Measurements from ENCODE around the gene ZMAT5. TPM values are rescaled to one million over a fixed set of nuclear protein-coding genes. Genes with fewer than 3 reads are reported as not detected.

Gene ZMAT5
- polyA plus RNA-seq, 2 donors = 20.3 to 31.2 TPM

DNA sequence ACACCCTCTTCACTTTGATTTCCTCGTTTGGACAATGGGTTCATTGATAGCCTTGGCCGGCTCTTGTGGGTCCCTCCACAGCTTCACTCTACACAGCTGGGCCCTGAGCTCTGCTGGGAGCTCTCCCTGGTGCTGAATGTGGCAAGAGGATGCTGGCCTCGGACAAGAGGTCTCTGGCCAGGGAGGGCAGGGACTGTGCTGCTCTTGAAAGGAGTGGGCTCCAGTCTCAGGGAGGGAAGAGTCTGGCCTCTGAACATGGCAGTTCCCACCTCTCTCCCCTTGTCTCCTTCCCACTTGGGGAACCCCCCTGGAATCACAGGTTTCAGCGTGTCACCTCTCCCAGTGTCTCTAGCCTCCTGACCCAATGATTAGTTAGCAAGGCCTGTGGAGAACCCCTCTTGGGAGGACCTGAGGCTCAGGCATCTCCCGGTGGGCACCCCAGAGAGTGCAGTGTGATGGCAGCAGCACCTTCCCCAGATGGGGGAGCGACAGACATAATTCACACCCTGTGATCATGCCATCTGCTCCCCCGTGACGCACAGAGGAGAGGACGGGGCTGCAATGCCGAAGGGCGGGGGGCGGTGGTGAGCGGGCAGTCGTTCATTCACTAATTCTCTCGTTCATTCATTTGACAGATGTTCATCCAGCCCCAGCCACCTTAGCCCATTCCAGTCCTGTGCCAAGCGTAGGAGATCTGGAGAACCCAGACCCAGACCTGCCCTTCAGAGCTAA, 49.8 kb downstream of the ZMAT5 start:
- Histone ChIP-seq H3K36me3 (ENCODE audit: control insufficient read depth in 2 of 2, insufficient read depth in 2 of 2, low read length in 1 of 2) (no peaks in the 10 kb centered on the region), H3K27ac (ENCODE audit: low read depth in 2 of 2, low read length in 1 of 2) (no peak overlapping the region), H3K4me1 (ENCODE audit: control insufficient read depth in 2 of 2, insufficient read depth in 2 of 2, low read length in 1 of 2) (peaks cover 0 to 9% of the 10 kb centered on the region in 2 donors), H3K4me3 (ENCODE audit: low read depth in 1 of 2, low read length in 2 of 2) (no peak overlapping the region), H3K27me3 (ENCODE audit: control insufficient read depth in 1 of 2, insufficient read depth in 2 of 2, low read length in 2 of 2) (peaks cover 0 to 14% of the 10 kb centered on the region in 2 donors), H3K9me3 (ENCODE audit: control insufficient read depth in 2 of 2, insufficient read depth in 1 of 2, low read depth in 1 of 2, low read length in 1 of 2) (no peaks in the 10 kb centered on the region)
- WGBS, 2 donors = 69 to 71% methylated on average over 16 of the region's 16 CpGs

DNA sequence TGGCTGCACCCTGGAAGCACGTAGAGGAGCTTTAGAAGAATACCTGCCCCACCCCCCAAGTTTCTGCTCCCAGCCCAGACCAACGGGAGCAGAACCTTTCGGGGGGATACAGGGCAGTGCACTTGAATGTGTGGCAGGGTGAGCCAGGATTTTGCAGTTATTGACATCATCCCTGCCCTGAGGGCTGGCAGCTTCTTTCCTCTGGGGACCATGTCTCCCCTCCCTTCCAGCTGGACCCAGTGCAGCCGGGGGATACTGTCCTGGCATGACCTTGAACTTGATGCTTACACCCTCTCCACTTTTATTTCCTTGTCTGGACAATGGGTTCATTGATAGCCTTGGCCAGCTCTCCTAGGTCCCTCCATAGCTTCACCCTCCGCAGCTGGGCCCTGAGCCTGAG, 51.1 kb downstream of the ZMAT5 start:
- 61 to 77% methylated on average over 5 of the region's 5 CpGs for WGBS, 2 donors
- peaks cover 0 to 9% of the 10 kb centered on the region in 2 donors for H3K27me3 ChIP-seq (ENCODE audit: control insufficient read depth in 1 of 2, insufficient read depth in 2 of 2, low read length in 2 of 2)

DNA sequence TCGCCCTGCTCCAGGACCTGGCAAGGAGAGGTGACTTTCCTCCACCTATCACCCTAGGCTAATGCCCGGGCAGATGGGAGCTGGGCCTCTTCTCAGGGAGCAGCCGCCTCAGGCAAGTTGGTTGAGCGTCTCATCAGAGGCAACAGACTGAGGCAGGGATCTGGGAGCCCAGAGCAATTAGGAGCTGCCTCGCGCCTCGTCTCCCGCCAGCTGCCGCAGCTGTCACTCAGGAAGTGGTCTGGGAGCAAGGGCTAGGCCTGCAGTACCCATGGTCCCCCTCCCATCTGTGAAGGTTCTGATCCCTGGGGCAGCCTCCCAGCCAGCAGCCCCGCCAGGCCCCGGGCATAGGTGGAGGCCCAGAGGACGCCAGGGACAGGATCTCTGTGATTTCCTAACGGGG, 51.6 kb downstream of the ZMAT5 start:
- peaks cover 0 to 6% of the 10 kb centered on the region in 2 donors for H3K4me1 ChIP-seq (ENCODE audit: control insufficient read depth in 2 of 2, insufficient read depth in 2 of 2, low read length in 1 of 2)
- no peak overlapping the region for H3K4me3 ChIP-seq (ENCODE audit: low read depth in 1 of 2, low read length in 2 of 2)
- no peak overlapping the region for H3K27ac ChIP-seq (ENCODE audit: low read depth in 2 of 2, low read length in 1 of 2)
- H3K9me3 ChIP-seq (ENCODE audit: control insufficient read depth in 2 of 2, insufficient read depth in 1 of 2, low read depth in 1 of 2, low read length in 1 of 2) = no peaks in the 10 kb centered on the region
- peaks cover 0 to 4% of the 10 kb centered on the region in 2 donors for H3K27me3 ChIP-seq (ENCODE audit: control insufficient read depth in 1 of 2, insufficient read depth in 2 of 2, low read length in 2 of 2)
- no peaks in the 10 kb centered on the region for H3K36me3 ChIP-seq (ENCODE audit: control insufficient read depth in 2 of 2, insufficient read depth in 2 of 2, low read length in 1 of 2)
- WGBS, 2 donors = 59 to 63% methylated on average over 13 of the region's 13 CpGs

More for the DNA sequence above, 51.1 kb downstream of the ZMAT5 start:
- H3K4me1 ChIP-seq (ENCODE audit: control insufficient read depth in 2 of 2, insufficient read depth in 2 of 2, low read length in 1 of 2) = peaks cover 0 to 9% of the 10 kb centered on the region in 2 donors
- H3K9me3 ChIP-seq (ENCODE audit: control insufficient read depth in 2 of 2, insufficient read depth in 1 of 2, low read depth in 1 of 2, low read length in 1 of 2) = no peaks in the 10 kb centered on the region
- H3K4me3 ChIP-seq (ENCODE audit: low read depth in 1 of 2, low read length in 2 of 2) = no peak overlapping the region
- no peak overlapping the region for H3K27ac ChIP-seq (ENCODE audit: low read depth in 2 of 2, low read length in 1 of 2)
- no peaks in the 10 kb centered on the region for H3K36me3 ChIP-seq (ENCODE audit: control insufficient read depth in 2 of 2, insufficient read depth in 2 of 2, low read length in 1 of 2)

DNA sequence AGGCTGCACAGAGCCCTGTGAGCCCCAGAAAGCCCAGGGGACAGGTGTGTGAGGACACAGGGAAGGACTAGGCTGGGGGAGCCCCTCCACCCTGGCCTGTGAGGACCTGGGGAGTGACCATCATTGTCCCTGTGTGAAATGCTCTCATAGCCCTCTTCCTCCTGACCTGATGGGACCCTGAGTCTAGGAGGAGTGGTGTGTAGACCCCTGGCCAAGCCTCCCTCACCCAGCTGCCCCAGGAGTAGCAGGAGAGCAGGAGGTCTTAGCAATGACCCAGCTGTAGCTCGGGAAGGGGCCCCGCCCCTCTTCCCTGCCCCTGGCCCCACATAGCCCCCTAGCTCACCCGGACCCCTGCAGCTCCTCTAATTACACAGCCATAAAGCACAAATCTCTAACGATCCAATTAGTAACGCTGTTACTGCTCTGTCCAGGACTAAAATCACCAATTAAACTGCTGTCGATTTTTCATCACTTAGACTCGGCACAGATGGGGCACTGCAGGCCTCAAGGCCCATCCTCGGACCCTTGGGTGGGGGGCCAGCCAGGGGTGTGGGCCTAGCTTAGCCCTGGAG, 53.6 kb downstream of the ZMAT5 start:
- WGBS, 2 donors = 59 to 68% methylated on average over 8 of the region's 8 CpGs
- Histone ChIP-seq H3K27me3 (ENCODE audit: control insufficient read depth in 1 of 2, insufficient read depth in 2 of 2, low read length in 2 of 2) (no peaks in the 10 kb centered on the region), H3K27ac (ENCODE audit: low read depth in 2 of 2, low read length in 1 of 2) (no peak overlapping the region), H3K4me3 (ENCODE audit: low read depth in 1 of 2, low read length in 2 of 2) (no peak overlapping the region), H3K9me3 (ENCODE audit: control insufficient read depth in 2 of 2, insufficient read depth in 1 of 2, low read depth in 1 of 2, low read length in 1 of 2) (no peaks in the 10 kb centered on the region), H3K4me1 (ENCODE audit: control insufficient read depth in 2 of 2, insufficient read depth in 2 of 2, low read length in 1 of 2) (no peaks in the 10 kb centered on the region), H3K36me3 (ENCODE audit: control insufficient read depth in 2 of 2, insufficient read depth in 2 of 2, low read length in 1 of 2) (no peaks in the 10 kb centered on the region)

DNA sequence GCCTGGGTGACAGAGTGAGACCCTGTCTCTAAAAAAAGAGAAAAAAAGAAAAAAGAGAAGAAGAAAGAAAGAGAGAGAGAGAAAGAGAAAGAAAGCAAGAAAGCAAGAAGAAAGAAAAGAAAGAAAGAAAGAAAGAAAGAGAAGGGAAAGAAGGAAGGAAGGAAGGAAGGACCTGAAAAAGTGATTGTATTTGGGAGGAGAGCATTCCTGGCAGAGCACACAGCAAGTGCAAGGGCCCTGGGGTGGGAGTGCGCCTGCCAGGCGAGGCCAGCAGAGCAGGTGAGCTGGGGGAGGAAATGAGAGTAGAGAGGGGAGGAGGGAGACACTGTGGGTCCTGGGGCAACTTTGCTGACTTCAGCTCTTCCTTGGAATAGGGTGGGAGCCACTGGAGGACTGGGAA, 54.7 kb downstream of the ZMAT5 start:
- H3K4me3 ChIP-seq (ENCODE audit: low read depth in 1 of 2, low read length in 2 of 2) = no peak overlapping the region
- no peak overlapping the region for H3K27ac ChIP-seq (ENCODE audit: low read depth in 2 of 2, low read length in 1 of 2)
- H3K27me3 ChIP-seq (ENCODE audit: control insufficient read depth in 1 of 2, insufficient read depth in 2 of 2, low read length in 2 of 2) = no peaks in the 10 kb centered on the region
- H3K9me3 ChIP-seq (ENCODE audit: control insufficient read depth in 2 of 2, insufficient read depth in 1 of 2, low read depth in 1 of 2, low read length in 1 of 2) = no peaks in the 10 kb centered on the region
- no peaks in the 10 kb centered on the region for H3K36me3 ChIP-seq (ENCODE audit: control insufficient read depth in 2 of 2, insufficient read depth in 2 of 2, low read length in 1 of 2)
- no peaks in the 10 kb centered on the region for H3K4me1 ChIP-seq (ENCODE audit: control insufficient read depth in 2 of 2, insufficient read depth in 2 of 2, low read length in 1 of 2)
- 77 to 85% methylated on average over 2 of the region's 2 CpGs for WGBS, 2 donors

DNA sequence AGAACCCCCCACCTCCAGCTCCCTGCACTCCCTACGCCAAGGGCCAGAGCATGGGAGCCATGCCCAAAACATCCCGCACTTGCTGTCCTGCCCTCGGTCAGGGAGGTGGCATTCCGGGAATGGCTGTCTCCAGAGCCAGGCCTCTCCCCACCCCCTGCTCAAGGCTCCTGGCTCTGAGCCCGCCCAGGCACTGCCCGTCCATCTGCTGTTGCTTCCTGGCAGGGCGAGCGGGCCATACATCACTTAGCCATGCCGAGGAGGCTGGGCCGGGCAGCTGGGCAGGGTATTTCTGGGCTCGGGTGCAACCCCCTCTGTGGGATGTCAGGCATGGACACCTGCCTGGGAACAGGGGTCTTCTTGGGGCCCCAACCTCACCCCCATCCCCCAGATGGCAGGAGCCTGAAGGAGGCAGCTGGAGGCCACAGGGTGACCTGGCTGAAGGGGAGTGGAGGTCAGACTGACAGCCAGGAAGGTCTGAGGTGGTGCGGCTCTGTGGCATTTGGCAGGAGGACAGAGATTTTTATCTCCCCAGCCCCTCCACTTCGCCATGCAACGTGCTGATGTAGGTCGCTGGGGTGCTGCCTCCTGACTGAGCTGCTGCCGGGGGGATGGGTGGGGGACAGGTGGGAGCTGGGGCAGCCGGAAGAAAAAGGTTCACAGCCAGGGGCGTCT, 55.7 kb downstream of the ZMAT5 start:
- H3K36me3 ChIP-seq (ENCODE audit: control insufficient read depth in 2 of 2, insufficient read depth in 2 of 2, low read length in 1 of 2) = no peaks in the 10 kb centered on the region
- H3K4me3 ChIP-seq (ENCODE audit: low read depth in 1 of 2, low read length in 2 of 2) = no peak overlapping the region
- no peaks in the 10 kb centered on the region for H3K4me1 ChIP-seq (ENCODE audit: control insufficient read depth in 2 of 2, insufficient read depth in 2 of 2, low read length in 1 of 2)
- no peak overlapping the region for H3K27ac ChIP-seq (ENCODE audit: low read depth in 2 of 2, low read length in 1 of 2)
- 54 to 55% methylated on average over 18 of the region's 18 CpGs for WGBS, 2 donors
- H3K27me3 ChIP-seq (ENCODE audit: control insufficient read depth in 1 of 2, insufficient read depth in 2 of 2, low read length in 2 of 2) = no peaks in the 10 kb centered on the region
- no peaks in the 10 kb centered on the region for H3K9me3 ChIP-seq (ENCODE audit: control insufficient read depth in 2 of 2, insufficient read depth in 1 of 2, low read depth in 1 of 2, low read length in 1 of 2)

DNA sequence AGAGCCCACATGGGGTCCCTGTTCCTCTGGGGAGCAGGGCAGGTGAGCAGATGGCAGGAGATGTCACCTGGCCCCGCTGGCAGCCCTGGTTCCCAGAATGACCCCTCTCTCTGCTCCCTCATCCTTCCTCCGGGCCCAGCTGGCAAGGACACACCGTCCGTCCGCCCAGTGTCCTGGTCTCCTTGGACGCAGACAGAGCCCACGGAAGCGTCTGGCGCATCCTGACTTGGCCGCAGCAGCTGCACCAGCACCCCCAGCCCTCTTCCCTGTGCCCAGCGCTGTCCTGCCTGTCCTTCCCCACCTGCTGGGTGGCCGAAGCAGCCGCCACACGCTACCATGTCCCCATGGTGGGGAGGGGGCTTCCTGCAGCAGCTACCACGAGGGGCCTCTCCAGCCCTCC, 56.6 kb downstream of the ZMAT5 start:
- Histone ChIP-seq H3K9me3 (ENCODE audit: control insufficient read depth in 2 of 2, insufficient read depth in 1 of 2, low read depth in 1 of 2, low read length in 1 of 2) (no peaks in the 10 kb centered on the region), H3K4me3 (ENCODE audit: low read depth in 1 of 2, low read length in 2 of 2) (no peak overlapping the region), H3K27ac (ENCODE audit: low read depth in 2 of 2, low read length in 1 of 2) (no peak overlapping the region), H3K27me3 (ENCODE audit: control insufficient read depth in 1 of 2, insufficient read depth in 2 of 2, low read length in 2 of 2) (no peaks in the 10 kb centered on the region), H3K36me3 (ENCODE audit: control insufficient read depth in 2 of 2, insufficient read depth in 2 of 2, low read length in 1 of 2) (no peaks in the 10 kb centered on the region), H3K4me1 (ENCODE audit: control insufficient read depth in 2 of 2, insufficient read depth in 2 of 2, low read length in 1 of 2) (peaks cover 0 to under 1% of the 10 kb centered on the region in 2 donors)
- 82 to 86% methylated on average over 15 of the region's 15 CpGs for WGBS, 2 donors

DNA sequence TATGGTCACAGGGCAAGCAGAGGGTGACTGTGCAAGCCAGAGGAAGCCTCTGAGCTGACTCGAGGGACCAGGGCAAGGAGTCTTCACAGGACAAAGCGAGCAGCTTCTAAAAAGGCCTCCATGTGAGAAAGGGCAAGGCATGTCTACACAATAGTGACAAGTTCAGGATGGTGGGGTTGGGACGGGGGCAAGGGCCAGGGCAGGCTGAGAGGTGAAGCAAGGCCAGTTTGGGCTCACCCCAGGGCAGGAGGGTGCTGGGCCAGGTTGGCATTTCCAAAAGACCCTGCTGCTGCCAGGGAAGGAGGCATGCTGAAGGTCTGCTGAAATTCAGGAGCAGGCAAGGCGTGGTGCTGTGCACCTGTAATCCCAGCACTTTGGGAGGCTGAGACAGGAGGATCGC, 59.3 kb downstream of the ZMAT5 start:
- Histone ChIP-seq H3K9me3 (ENCODE audit: control insufficient read depth in 2 of 2, insufficient read depth in 1 of 2, low read depth in 1 of 2, low read length in 1 of 2) (no peaks in the 10 kb centered on the region), H3K4me1 (ENCODE audit: control insufficient read depth in 2 of 2, insufficient read depth in 2 of 2, low read length in 1 of 2) (peaks cover 0 to 4% of the 10 kb centered on the region in 2 donors), H3K36me3 (ENCODE audit: control insufficient read depth in 2 of 2, insufficient read depth in 2 of 2, low read length in 1 of 2) (no peaks in the 10 kb centered on the region), H3K27ac (ENCODE audit: low read depth in 2 of 2, low read length in 1 of 2) (no peak overlapping the region), H3K27me3 (ENCODE audit: control insufficient read depth in 1 of 2, insufficient read depth in 2 of 2, low read length in 2 of 2) (no peaks in the 10 kb centered on the region), H3K4me3 (ENCODE audit: low read depth in 1 of 2, low read length in 2 of 2) (no peak overlapping the region)
- 78 to 81% methylated on average over 5 of the region's 5 CpGs for WGBS, 2 donors

DNA sequence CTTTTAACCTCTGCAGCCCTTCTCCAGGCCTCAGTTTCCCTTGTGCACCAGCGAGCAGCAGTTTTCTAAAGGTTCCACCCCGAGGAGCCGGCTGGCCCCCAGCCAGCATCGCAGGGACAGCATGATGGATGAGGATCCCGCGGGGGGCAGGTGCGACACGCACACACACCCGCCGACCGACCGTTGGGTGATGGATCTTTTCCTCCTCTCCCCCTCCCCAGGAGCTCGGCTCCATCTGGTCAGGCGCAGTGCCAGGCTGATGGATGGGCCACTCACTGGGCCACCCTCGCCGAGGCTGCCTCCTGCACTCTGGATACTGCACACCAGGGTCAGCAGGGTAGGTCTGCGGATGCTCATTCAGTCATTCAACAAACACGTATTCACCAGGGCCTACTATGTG, 59.8 kb downstream of the ZMAT5 start:
- no peaks in the 10 kb centered on the region for H3K27me3 ChIP-seq (ENCODE audit: control insufficient read depth in 1 of 2, insufficient read depth in 2 of 2, low read length in 2 of 2)
- 27 to 39% methylated on average over 18 of the region's 18 CpGs for WGBS, 2 donors

More for the DNA sequence above, 59.8 kb downstream of the ZMAT5 start:
- Histone ChIP-seq H3K27ac (ENCODE audit: low read depth in 2 of 2, low read length in 1 of 2) (no peak overlapping the region), H3K9me3 (ENCODE audit: control insufficient read depth in 2 of 2, insufficient read depth in 1 of 2, low read depth in 1 of 2, low read length in 1 of 2) (no peaks in the 10 kb centered on the region), H3K4me3 (ENCODE audit: low read depth in 1 of 2, low read length in 2 of 2) (no peak overlapping the region), H3K36me3 (ENCODE audit: control insufficient read depth in 2 of 2, insufficient read depth in 2 of 2, low read length in 1 of 2) (no peaks in the 10 kb centered on the region), H3K4me1 (ENCODE audit: control insufficient read depth in 2 of 2, insufficient read depth in 2 of 2, low read length in 1 of 2) (peaks cover 0 to 6% of the 10 kb centered on the region in 2 donors)

All from esophagus (tissue), 2 donors.